ENCODE data around the gene MORN3.

Gene MORN3

GRCh38 chr12:121713793-121714192 is 44.3 kb upstream of the MORN3 start:
- Histone ChIP-seq H3K27ac (ENCODE audit: low read length) (no peak overlapping the region), H3K79me2 (ENCODE audit: low read length) (peaks cover 38% of the 10 kb centered on the region), H4K20me1 (ENCODE audit: insufficient read depth, low read length) (peaks cover 6% of the 10 kb centered on the region; the same call in 1 of the 2 replicates), H3K4me3 (ENCODE audit: low read length) (peak overlapping the region; percentile 89), H3K4me1 (ENCODE audit: low read length) (peaks cover 28% of the 10 kb centered on the region), H3K4me2 (ENCODE audit: low read length) (peak overlapping the region; percentile 99), H2AFZ (ENCODE audit: low read depth, low read length) (no peak overlapping the region), H3K9me3 (ENCODE audit: insufficient read depth, low read length) (no peaks in the 10 kb centered on the region), H3K36me3 (replicated peaks; ENCODE audit: low read depth, low read length) (peaks cover 5% of the 10 kb centered on the region), H3K27me3 (ENCODE audit: low read depth, low read length) (no peaks in the 10 kb centered on the region), H3K9ac (ENCODE audit: low read length) (peak overlapping the region; percentile 74)
- TF ChIP-seq EZH2phosphoT487 (IDR thresholded peaks at IDR 0.05; ENCODE audit: low read depth) (no peak), CTCF (IDR thresholded peaks at IDR 0.05; ENCODE audit: low read depth, low read length) (no peak)

GRCh38 chr12:121713257-121713777 is 43.9 kb upstream of the MORN3 start:
- no peak for TF ChIP-seq CTCF (IDR thresholded peaks at IDR 0.05; ENCODE audit: low read depth, low read length)
- TF ChIP-seq EZH2phosphoT487 (IDR thresholded peaks at IDR 0.05; ENCODE audit: low read depth), result no peak
- Histone ChIP-seq H3K27me3 (ENCODE audit: low read depth, low read length) (no peaks in the 10 kb centered on the region), H3K27ac (ENCODE audit: low read length) (no peak overlapping the region), H2AFZ (ENCODE audit: low read depth, low read length) (no peak overlapping the region; the same call in 1 of the 2 replicates), H3K4me1 (ENCODE audit: low read length) (peaks cover 33% of the 10 kb centered on the region), H3K36me3 (replicated peaks; ENCODE audit: low read depth, low read length) (peaks cover 5% of the 10 kb centered on the region), H3K79me2 (ENCODE audit: low read length) (peaks cover 34% of the 10 kb centered on the region), H4K20me1 (ENCODE audit: insufficient read depth, low read length) (0 out of 2 replicates have a peak, but pooled peaks cover 1% of the 10 kb centered on the region), H3K9ac (ENCODE audit: low read length) (peak overlapping the region; percentile 74), H3K4me3 (ENCODE audit: low read length) (peak overlapping the region; percentile 89), H3K4me2 (ENCODE audit: low read length) (peak overlapping the region; percentile 99), H3K9me3 (ENCODE audit: insufficient read depth, low read length) (no peaks in the 10 kb centered on the region)

- Histone ChIP-seq H4K20me1 (ENCODE audit: insufficient read depth, low read length) (no peaks in the 10 kb centered on the region), H3K27ac (ENCODE audit: low read length) (peak within 1 kb of the TSS; percentile 23; the same call in 1 of the 2 replicates)
- no peak for TF ChIP-seq EZH2phosphoT487 (IDR thresholded peaks at IDR 0.05; ENCODE audit: low read depth)
- TF ChIP-seq CTCF (IDR thresholded peaks at IDR 0.05; ENCODE audit: low read depth, low read length), result 0 out of 2 replicates have a peak, but pooled peaks have one; percentile 7
These were observed 43.2 kb upstream of the MORN3 start, which contains the start of gene TMEM120B for GRCh38 chr12:121712461-121713256. Gene TMEM120B, plus strand, starts transcription at chr12:121712752. Its CDS starts 144 bp downstream, at chr12:121712896.

GRCh38 chr12:121712190-121712460 is 42.7 kb upstream of the MORN3 start:
- Histone ChIP-seq H3K4me2 (ENCODE audit: low read length) (peak overlapping the region; percentile 92), H3K36me3 (replicated peaks; ENCODE audit: low read depth, low read length) (peaks cover 5% of the 10 kb centered on the region), H4K20me1 (ENCODE audit: insufficient read depth, low read length) (no peaks in the 10 kb centered on the region), H3K27ac (ENCODE audit: low read length) (peak overlapping the region; percentile 23; the same call in 1 of the 2 replicates), H2AFZ (ENCODE audit: low read depth, low read length) (peak overlapping the region; percentile 85; the same call in 1 of the 2 replicates), H3K9ac (ENCODE audit: low read length) (peak overlapping the region; percentile 72), H3K4me3 (ENCODE audit: low read length) (peak overlapping the region; percentile 89), H3K79me2 (ENCODE audit: low read length) (peaks cover 32% of the 10 kb centered on the region), H3K4me1 (ENCODE audit: low read length) (peaks cover 41% of the 10 kb centered on the region), H3K9me3 (ENCODE audit: insufficient read depth, low read length) (no peaks in the 10 kb centered on the region), H3K27me3 (ENCODE audit: low read depth, low read length) (no peaks in the 10 kb centered on the region)
- TF ChIP-seq EZH2phosphoT487 (IDR thresholded peaks at IDR 0.05; ENCODE audit: low read depth), result no peak
- TF ChIP-seq CTCF (IDR thresholded peaks at IDR 0.05; ENCODE audit: low read depth, low read length), result no peak

More at GRCh38 chr12:121712461-121713256, 43.2 kb upstream of the MORN3 start, which contains the start of gene TMEM120B:
- Histone ChIP-seq H3K9me3 (ENCODE audit: insufficient read depth, low read length) (no peaks in the 10 kb centered on the region), H3K79me2 (ENCODE audit: low read length) (peaks cover 33% of the 10 kb centered on the region), H3K4me1 (ENCODE audit: low read length) (peaks cover 39% of the 10 kb centered on the region), H3K36me3 (replicated peaks; ENCODE audit: low read depth, low read length) (peaks cover 5% of the 10 kb centered on the region), H3K4me3 (ENCODE audit: low read length) (peak within 1 kb of the TSS; percentile 89), H3K4me2 (ENCODE audit: low read length) (peak within 1 kb of the TSS; percentile 99), H3K9ac (ENCODE audit: low read length) (peak within 1 kb of the TSS; percentile 74), H3K27me3 (ENCODE audit: low read depth, low read length) (no peaks in the 10 kb centered on the region), H2AFZ (ENCODE audit: low read depth, low read length) (peak within 1 kb of the TSS; percentile 85; the same call in 1 of the 2 replicates)

Data from OCI-LY3 (cell line).